Uterus (tissue), 2 donors: ENCODE data around the gene ZNF574.

Experiments
- CTCF ChIP-seq, 4 experiments: fragments of 200-600 bp in 2 of 4; fragments of 450-650 bp in 2 of 4; sonication (generic) in 2 of 4; IDR thresholded peaks; one replicate each; pipeline ENCODE4 v1.5.1; 2016 to 2019; ENCODE audit warnings: antibody characterized with exemption in 4 of 4, mild to moderate bottlenecking in 2 of 4, moderate library complexity in 1 of 4
- POLR2A ChIP-seq, 2 donors: fragments of 450-650 bp; IDR thresholded peaks; one replicate each; pipeline ENCODE4 v1.6.1; 2016; ENCODE audit warnings: antibody characterized with exemption in 2 of 2, mild to moderate bottlenecking in 1 of 2, moderate library complexity in 1 of 2

- TF ChIP-seq POLR2A (IDR thresholded peaks at IDR 0.05), result no peak
- no peak for TF ChIP-seq CTCF (IDR thresholded peaks at IDR 0.05)
These were observed 13.3 kb downstream of the ZNF574 start for GRCh38 chr19:42089191-42089750.
